ENCODE measurements around the gene CCL26.

Gene CCL26, protein sequence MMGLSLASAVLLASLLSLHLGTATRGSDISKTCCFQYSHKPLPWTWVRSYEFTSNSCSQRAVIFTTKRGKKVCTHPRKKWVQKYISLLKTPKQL

GRCh38 chr7:75772081-75773077 lies at the start of gene CCL26:
Gene CCL26 (minus strand): TSS chr7:75772211. CDS start chr7:75772176, 35 bp downstream.
- DNase-seq (ENCODE audit: low read depth), result no peak

DNA sequence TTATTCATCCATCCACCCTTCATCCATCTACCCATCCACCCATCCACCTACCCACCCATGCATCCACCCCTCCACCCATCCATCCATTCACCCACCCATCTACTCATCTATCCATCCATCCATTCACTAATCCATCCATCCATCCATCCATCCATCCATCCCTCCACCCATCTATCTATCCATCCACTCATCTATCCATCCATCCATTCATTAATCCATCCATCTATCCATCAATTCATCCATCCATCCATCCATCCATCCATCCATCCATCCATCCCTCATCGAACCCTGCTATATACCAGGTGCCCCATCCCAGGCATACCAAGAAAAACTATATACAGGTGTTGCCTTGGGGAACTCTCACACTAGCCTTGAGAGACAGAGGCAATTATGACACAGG lies 48.7 kb upstream of the CCL26 start:
- DNase-seq (ENCODE audit: low read depth), result no peak

DNA sequence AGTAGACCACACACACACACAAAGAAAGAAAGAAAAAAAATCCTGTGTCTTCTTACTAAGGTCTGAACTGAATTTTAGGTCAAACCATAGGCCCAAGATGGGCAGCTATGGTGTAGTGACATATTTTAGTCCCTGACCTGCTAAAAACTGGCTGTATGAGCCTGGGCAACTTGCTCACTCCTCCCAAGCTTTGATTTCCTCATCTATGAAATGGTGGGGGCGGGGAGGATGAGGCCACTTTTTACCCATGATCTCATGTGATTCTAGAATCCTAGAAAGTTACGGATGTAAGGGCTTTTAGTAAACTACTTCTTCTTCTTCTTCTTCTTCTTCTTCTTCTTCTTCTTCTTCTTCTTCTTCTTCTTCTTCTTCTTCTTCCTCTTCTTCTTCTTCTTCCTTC lies 47.7 kb upstream of the CCL26 start:
- no peak for DNase-seq (ENCODE audit: low read depth)

DNA sequence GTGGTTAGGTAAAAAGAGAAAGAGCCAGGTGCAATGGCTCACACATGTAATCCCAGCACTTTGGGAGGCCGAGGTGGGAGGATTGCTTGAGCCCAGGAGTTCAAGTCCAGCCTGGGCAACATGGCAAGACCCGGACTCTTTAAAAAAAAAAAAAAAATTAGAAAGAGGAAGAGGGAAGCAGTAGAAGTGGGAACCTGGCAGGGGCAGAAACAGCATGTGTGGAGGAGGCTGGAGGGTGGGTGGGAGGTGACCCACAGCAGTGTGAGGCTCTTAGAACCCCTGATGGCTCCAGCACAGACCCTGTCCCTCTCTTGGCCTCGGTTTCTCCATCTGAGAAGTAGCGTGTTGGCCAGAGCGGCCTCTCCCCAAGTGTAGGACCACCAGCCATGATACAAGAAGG lies 46.5 kb upstream of the CCL26 start:
- no peak for DNase-seq (ENCODE audit: low read depth)

DNA sequence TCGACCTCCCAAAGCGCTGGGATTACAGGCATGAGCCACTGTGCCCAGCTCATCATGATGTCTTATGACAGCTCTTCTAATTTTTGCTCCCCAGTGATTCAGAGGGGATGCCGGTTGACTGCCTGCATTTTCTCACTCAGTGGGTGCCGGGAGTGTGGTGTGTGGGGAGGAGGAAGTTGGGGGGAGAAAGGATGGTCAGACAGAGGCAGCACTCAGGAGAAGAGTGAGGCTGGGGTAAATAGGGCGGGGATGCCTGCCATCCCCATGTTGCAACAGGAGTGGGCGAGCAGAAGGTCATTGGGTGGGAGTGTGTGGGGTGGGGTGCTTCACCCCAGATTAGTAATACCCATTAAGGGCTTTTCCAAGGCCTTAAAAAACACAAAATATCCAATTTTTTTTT lies 45.1 kb upstream of the CCL26 start:
- DNase-seq (ENCODE audit: low read depth), result no peak

GRCh38 chr7:75815418-75816064 lies 43.5 kb upstream of the CCL26 start:
- no peak for DNase-seq (ENCODE audit: low read depth)

DNA sequence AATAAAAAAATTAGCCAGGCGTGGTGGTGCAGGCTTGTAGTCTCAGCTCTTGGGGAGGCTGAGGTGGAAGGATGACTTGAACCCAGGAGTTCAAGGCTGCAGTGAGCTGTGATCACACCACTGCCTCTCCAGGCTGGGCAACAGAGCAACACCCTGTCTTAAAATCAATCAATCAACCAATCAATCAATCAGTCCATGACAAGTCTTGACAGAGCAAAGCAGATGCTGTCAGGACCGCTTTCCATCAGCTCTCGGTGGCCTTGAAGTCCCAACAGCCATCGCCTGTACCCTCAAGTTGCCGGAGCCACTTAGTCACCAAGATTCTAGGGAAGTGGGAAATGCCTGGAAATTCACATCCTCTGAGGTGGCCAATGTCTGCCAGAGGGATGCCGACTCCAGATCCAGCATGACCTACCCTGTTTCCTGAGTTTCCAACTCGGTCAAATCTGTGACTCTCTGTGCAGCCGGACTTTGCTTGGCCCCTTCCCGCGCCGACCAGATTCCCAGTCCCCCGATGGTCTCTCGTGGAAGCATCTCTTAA lies 42.5 kb upstream of the CCL26 start:
- DNase-seq (ENCODE audit: low read depth), result no peak

- no peak for DNase-seq (ENCODE audit: low read depth)
Measured at GRCh38 chr7:75813781-75814236, 41.8 kb upstream of the CCL26 start, which contains the start of gene CCL24. Gene CCL24 (minus strand): TSS chr7:75813806. CDS start chr7:75813715, 91 bp downstream.

- no peak for DNase-seq (ENCODE audit: low read depth)
Measured at GRCh38 chr7:75813084-75813483, 41.1 kb upstream of the CCL26 start.

DNA sequence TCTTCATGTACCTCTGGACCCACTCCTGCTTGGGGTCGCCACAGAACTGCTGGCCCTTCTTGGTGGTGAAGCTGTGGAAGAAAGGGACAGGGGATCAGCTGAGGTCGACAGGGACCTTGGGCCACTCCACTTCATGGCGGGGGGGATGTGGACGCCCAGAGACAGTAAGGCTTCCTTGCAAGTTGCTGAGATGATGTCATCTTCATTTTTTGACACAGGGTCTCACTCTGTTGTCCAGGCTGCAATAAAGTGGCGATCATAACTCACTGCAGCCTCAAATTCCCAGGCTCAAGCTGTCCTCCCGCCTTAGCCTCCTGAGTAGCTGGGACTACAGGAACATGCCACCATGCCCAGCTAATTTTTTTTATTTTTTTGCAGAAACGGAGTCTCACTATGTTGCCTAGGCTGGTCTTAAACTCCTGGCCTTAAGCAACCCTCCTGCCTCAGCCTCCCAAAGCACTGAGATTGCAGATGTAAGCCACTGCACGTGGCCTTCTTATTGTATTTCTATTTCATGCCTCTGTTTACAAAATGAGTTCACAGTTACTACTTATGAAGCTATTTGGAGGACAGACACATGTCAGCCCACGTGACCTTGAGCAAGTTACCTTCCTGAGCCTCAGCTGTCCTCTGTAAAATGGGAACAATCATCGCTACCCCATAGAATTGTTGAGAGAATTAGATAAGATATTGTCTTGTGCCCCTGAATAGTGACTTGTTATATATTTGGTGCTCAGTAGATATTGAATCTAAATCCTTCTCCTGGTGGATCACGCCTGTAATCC lies 40.1 kb upstream of the CCL26 start:
- no peak for DNase-seq (ENCODE audit: low read depth)

GRCh38 chr7:75809396-75809795 lies 37.4 kb upstream of the CCL26 start:
- no peak for DNase-seq (ENCODE audit: low read depth)

DNA sequence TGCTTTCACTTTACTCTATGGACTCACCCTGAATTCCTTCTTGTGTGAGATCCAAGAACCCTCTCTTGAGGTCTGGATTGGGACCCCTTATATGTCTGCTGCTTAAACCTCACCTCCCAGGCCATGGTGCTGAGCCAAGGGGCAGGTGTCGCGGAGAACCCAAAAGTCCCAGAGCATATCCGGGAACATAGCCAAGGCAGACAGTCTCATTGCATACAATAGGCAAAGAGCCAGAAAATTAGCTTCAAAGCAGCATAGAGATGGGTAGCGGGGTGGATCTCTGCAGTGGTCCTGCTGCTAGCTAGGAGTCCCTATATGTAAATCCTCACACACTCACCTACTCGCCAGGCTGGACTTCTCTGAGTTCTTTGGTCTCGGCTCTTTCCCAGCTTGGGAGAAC lies 36.1 kb upstream of the CCL26 start:
- no peak for DNase-seq (ENCODE audit: low read depth)

DNA sequence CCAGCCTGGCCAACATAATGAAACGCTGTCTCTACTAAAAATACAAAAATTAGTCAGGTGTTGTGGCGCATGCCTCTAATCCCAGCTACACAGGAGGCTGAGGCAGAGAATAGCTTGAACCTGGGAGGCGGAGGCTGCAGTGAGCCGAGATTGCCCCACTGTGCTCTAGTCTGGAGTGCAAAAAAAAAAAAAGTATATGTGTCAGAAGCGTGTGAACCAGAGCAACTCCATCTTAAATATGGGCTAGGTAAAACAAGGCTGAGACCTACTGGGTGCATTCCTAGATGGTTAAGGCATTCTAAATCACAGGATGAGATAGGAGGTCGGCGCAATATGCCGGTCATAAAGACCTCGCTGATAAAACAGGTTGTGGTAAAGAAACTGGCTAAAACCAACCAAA lies 35.4 kb upstream of the CCL26 start:
- no peak for DNase-seq (ENCODE audit: low read depth)

- no peak for DNase-seq (ENCODE audit: low read depth)
Measured at GRCh38 chr7:75806560-75807307, 34.7 kb upstream of the CCL26 start.

DNA sequence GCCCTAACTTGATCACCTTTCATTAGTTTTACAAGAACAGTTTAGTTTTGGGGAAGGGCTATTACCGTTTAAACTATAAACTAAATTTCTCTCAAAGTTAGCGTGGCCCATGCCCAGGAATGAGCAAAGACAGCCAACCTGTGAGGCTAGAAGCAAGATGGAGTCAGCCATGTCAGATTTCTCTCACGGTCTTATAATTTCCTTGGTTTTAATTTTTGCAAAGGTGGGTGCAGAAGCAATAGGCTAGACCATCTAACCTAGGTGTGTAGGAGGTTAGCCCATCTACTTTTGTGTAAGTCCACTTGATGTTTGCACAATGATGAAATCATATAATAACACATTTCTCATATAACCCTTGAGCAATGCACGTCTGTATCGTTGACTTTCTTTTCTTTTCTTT lies 32.7 kb upstream of the CCL26 start:
- no peak for DNase-seq (ENCODE audit: low read depth)

GRCh38 chr7:75804004-75804403 lies 32.0 kb upstream of the CCL26 start:
- DNase-seq (ENCODE audit: low read depth), result no peak

GRCh38 chr7:75802552-75802821 lies 30.5 kb upstream of the CCL26 start:
- DNase-seq (ENCODE audit: low read depth), result no peak

DNA sequence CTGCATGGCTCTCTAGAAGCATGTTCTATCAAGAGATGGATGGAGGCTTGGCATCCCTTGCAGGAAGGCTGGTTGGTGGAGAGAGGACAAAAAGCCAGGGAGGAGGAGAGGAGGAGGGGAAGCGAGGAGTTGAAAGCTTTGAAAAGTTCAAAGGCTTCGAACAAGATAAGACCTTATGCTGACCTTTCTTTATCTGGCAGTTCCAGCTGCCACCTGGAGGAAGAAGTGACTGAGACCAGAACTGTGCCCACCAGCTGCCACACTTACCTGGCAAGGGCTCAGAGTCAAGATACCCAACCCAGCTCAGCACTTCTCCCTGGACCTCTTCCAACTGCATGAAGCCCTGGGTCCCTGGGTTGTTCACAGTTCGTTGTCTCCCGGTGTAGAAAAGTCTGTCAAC lies 26.8 kb upstream of the CCL26 start:
- no peak for DNase-seq (ENCODE audit: low read depth)

GRCh38 chr7:75796420-75796819 lies 24.4 kb upstream of the CCL26 start:
- no peak for DNase-seq (ENCODE audit: low read depth)

- no peak for DNase-seq (ENCODE audit: low read depth)
Measured at GRCh38 chr7:75795831-75796285, 23.8 kb upstream of the CCL26 start.

DNA sequence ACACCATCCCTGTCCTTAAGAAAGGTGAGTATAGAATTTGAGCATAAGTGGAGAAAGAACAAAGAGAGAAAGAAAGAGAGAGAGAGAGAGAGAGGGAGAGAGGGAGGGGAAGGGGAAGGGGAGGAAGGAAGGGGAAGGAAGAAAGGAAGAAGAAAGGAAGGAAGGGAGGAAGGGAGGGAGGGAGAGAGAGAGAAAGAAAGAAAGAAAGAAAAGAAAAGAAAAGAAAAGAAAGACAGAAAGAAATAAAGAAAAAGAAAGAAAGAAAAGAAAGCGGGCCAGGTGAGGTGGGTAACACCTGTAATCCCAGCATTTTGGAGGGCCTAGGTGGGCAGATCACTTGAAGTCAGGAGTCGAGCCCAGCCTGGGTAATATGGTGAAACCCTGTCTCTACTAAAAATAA lies 21.7 kb upstream of the CCL26 start:
- no peak for DNase-seq (ENCODE audit: low read depth)

All from CMK (cell line).